ENCODE measurements around the gene NCOA1.
A peak's percentile ranks its signal among the peaks of the same experiment; 100 is the strongest.

NCOA1 gene

GRCh38 chr2:24515831-24516230 lies 24.8 kb downstream of the NCOA1 start:
- no peak for DNase-seq (ENCODE audit: low read depth)
- no peak overlapping the region for H3K4me3 ChIP-seq (ENCODE audit: low read depth, low read length)
- no peak for TF ChIP-seq CTCF (IDR thresholded peaks at IDR 0.05; ENCODE audit: insufficient read depth, low read depth, low read length, missing control alignments)

GRCh38 chr2:24517247-24517646 lies 26.2 kb downstream of the NCOA1 start:
- no peak overlapping the region for H3K4me3 ChIP-seq (ENCODE audit: low read depth, low read length)
- peak; percentile 25 for DNase-seq (ENCODE audit: low read depth)
- no peak for TF ChIP-seq CTCF (IDR thresholded peaks at IDR 0.05; ENCODE audit: insufficient read depth, low read depth, low read length, missing control alignments)

- H3K4me3 ChIP-seq (ENCODE audit: low read depth, low read length) = no peak overlapping the region
- DNase-seq (ENCODE audit: low read depth) = no peak
- no peak for TF ChIP-seq CTCF (IDR thresholded peaks at IDR 0.05; ENCODE audit: insufficient read depth, low read depth, low read length, missing control alignments)
Observed at GRCh38 chr2:24520175-24520574, 29.1 kb downstream of the NCOA1 start.

GRCh38 chr2:24521162-24521857 lies 30.3 kb downstream of the NCOA1 start:
- TF ChIP-seq CTCF (IDR thresholded peaks at IDR 0.05; ENCODE audit: insufficient read depth, low read depth, low read length, missing control alignments) = no peak

GRCh38 chr2:24521975-24522639 lies 31.1 kb downstream of the NCOA1 start:
- DNase-seq (ENCODE audit: low read depth) = no peak
- no peak overlapping the region for H3K4me3 ChIP-seq (ENCODE audit: low read depth, low read length)
- no peak for TF ChIP-seq CTCF (IDR thresholded peaks at IDR 0.05; ENCODE audit: insufficient read depth, low read depth, low read length, missing control alignments)

More at GRCh38 chr2:24521162-24521857, 30.3 kb downstream of the NCOA1 start:
- no peak for DNase-seq (ENCODE audit: low read depth)
- H3K4me3 ChIP-seq (ENCODE audit: low read depth, low read length) = no peak overlapping the region

GRCh38 chr2:24527536-24527935 lies 36.5 kb downstream of the NCOA1 start:
- no peak overlapping the region for H3K4me3 ChIP-seq (ENCODE audit: low read depth, low read length)
- DNase-seq (ENCODE audit: low read depth) = no peak
- no peak for TF ChIP-seq CTCF (IDR thresholded peaks at IDR 0.05; ENCODE audit: insufficient read depth, low read depth, low read length, missing control alignments)

Data from GM12865 (cell line).